Raji (cell line): ENCODE results near the gene CD2.

Source experiments
- POLR2A ChIP-seq: IDR thresholded peaks from 2 replicates; pipeline ENCODE4 v1.6.1; 2011; ENCODE audit warnings: low read depth, low read length, control low read depth; ENCODE audit not compliant: insufficient read depth

CD2 gene

GRCh38 chr1:116781034-116781433, 26.8 kb downstream of the CD2 start:
- TF ChIP-seq POLR2A: no peak

- no peak for TF ChIP-seq POLR2A
Observed at GRCh38 chr1:116785006-116785405, 30.8 kb downstream of the CD2 start.

- no peak for TF ChIP-seq POLR2A
Observed at GRCh38 chr1:116786049-116786448, 31.8 kb downstream of the CD2 start.

- TF ChIP-seq POLR2A: no peak
Observed at GRCh38 chr1:116791727-116792126, 37.5 kb downstream of the CD2 start.

- no peak for TF ChIP-seq POLR2A
Observed at GRCh38 chr1:116793357-116793935, 39.2 kb downstream of the CD2 start.

- no peak for TF ChIP-seq POLR2A
Observed at GRCh38 chr1:116794371-116794770, 40.1 kb downstream of the CD2 start.

- TF ChIP-seq POLR2A: no peak
Observed at GRCh38 chr1:116794804-116795481, 40.7 kb downstream of the CD2 start.

- no peak for TF ChIP-seq POLR2A
Observed at GRCh38 chr1:116795482-116795829, 41.2 kb downstream of the CD2 start.

GRCh38 chr1:116804736-116805135, 50.5 kb downstream of the CD2 start:
- no peak for TF ChIP-seq POLR2A

- TF ChIP-seq POLR2A: no peak
Observed at GRCh38 chr1:116805398-116805797, 51.2 kb downstream of the CD2 start.

GRCh38 chr1:116806245-116806644, 52.0 kb downstream of the CD2 start:
- TF ChIP-seq POLR2A: no peak

- TF ChIP-seq POLR2A: no peak
Observed at GRCh38 chr1:116806671-116807070, 52.4 kb downstream of the CD2 start.

GRCh38 chr1:116807394-116808199, 53.4 kb downstream of the CD2 start:
- TF ChIP-seq POLR2A: no peak

GRCh38 chr1:116808200-116808847, 54.1 kb downstream of the CD2 start:
- no peak for TF ChIP-seq POLR2A

GRCh38 chr1:116808848-116809508, 54.7 kb downstream of the CD2 start:
- no peak for TF ChIP-seq POLR2A

- TF ChIP-seq POLR2A: no peak
Observed at GRCh38 chr1:116811321-116811720, 57.1 kb downstream of the CD2 start.
